Measurements from ENCODE around the gene SH3TC1. TPM values are rescaled to one million over a fixed set of nuclear protein-coding genes. Genes with fewer than 3 reads are reported as not detected.

SH3TC1 gene
- total RNA-seq, result 1.2 to 1.4 TPM (median 1.2 TPM) in 3 replicates
- long read RNA-seq, full-length matches to known transcripts, result 1 of 2 reads
- long read RNA-seq, partial matches to known transcripts, result 0 of 2 reads
- long read RNA-seq, other reads (novel, unspliced or antisense), result 1 of 2 reads

DNA sequence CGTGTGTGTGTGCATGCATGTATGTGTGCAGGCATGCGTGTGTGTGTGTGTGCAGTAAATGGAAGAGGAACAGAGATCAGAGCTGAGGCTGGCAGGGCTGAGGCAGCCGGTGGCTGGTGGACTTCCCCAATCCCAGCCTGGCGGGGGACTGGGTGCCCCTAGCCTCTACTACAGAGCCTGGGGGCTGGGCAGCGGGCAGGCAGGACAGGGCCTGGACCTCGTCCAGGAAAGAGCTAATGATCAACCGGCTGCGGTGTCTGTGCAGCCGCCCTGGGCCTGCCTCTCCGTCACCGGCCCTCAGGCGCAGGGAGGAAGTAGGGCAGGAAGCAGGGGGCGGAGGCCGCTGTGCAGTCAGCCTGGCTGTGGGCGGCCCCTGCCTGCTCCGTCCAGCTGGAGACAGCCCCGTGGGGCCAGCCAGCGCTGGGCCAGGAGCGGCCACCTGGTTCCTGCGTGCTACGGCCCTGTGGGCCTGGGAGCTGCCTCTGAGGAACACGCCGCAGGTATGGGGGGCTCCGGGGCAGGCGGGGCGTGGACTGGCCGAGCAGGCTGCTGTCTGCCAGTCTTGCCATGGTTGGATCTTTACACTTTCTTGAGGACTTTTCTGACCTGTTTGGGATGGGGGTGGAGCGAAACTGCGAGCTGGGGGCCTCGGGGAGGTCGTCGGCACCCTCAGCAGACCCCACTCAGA is at the start of gene SH3TC1:
Gene SH3TC1, plus strand, starts transcription at position 385 of the 688 bp plus-strand sequence. CDS start 5,905 bp downstream, outside the sequence.
- Mint-ChIP-seq H3K9me3 (ENCODE audit: low read depth) (no peaks in the 10 kb centered on the region), H3K27ac (ENCODE audit: unreplicated experiment) (peak within 1 kb of the TSS; percentile 76), H3K27me3 (ENCODE audit: low read depth) (peaks cover 11% of the 10 kb centered on the region), H3K4me1 (ENCODE audit: low read depth) (peaks cover 24% of the 10 kb centered on the region), H3K4me3 (ENCODE audit: unreplicated experiment) (peak within 1 kb of the TSS; percentile 51), H3K36me3 (ENCODE audit: low read depth) (no peaks in the 10 kb centered on the region)
- TF ChIP-seq, protein P1, sequence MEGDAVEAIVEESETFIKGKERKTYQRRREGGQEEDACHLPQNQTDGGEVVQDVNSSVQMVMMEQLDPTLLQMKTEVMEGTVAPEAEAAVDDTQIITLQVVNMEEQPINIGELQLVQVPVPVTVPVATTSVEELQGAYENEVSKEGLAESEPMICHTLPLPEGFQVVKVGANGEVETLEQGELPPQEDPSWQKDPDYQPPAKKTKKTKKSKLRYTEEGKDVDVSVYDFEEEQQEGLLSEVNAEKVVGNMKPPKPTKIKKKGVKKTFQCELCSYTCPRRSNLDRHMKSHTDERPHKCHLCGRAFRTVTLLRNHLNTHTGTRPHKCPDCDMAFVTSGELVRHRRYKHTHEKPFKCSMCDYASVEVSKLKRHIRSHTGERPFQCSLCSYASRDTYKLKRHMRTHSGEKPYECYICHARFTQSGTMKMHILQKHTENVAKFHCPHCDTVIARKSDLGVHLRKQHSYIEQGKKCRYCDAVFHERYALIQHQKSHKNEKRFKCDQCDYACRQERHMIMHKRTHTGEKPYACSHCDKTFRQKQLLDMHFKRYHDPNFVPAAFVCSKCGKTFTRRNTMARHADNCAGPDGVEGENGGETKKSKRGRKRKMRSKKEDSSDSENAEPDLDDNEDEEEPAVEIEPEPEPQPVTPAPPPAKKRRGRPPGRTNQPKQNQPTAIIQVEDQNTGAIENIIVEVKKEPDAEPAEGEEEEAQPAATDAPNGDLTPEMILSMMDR (IDR thresholded peaks at IDR 0.05), result no peak
- DNase-seq (ENCODE audit: low spot score), result no peak

DNA sequence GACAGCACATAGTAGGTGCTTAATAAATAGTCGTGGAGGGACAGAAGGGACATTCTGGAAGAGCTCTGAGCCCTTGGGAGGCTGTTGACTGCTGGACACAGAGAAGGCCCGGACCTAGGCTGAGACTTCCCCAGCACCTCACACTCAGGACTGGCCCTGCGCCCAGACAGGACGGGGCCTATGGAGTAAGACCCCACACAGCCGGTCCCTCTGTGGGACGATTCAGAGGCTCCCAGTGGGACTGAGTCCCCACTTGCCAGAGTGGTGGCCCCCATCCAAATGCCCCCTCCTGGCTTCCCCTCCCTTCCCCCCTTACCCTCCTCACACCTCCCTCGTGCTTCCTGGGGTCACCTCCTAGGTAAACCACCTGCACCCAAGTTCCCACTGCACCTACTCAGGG is 49.4 kb upstream of the SH3TC1 start:
- DNase-seq (ENCODE audit: low spot score), result no peak
- H3K4me1 Mint-ChIP-seq (ENCODE audit: low read depth), result peaks cover 6% of the 10 kb centered on the region
- H3K4me3 Mint-ChIP-seq (ENCODE audit: unreplicated experiment), result no peak overlapping the region
- H3K27ac Mint-ChIP-seq (ENCODE audit: unreplicated experiment), result no peak overlapping the region
- TF ChIP-seq, protein P1 (IDR thresholded peaks at IDR 0.05), result no peak
- peaks cover 45% of the 10 kb centered on the region for H3K27me3 Mint-ChIP-seq (ENCODE audit: low read depth)
- H3K9me3 Mint-ChIP-seq (ENCODE audit: low read depth), result no peaks in the 10 kb centered on the region
- no peaks in the 10 kb centered on the region for H3K36me3 Mint-ChIP-seq (ENCODE audit: low read depth)

DNA sequence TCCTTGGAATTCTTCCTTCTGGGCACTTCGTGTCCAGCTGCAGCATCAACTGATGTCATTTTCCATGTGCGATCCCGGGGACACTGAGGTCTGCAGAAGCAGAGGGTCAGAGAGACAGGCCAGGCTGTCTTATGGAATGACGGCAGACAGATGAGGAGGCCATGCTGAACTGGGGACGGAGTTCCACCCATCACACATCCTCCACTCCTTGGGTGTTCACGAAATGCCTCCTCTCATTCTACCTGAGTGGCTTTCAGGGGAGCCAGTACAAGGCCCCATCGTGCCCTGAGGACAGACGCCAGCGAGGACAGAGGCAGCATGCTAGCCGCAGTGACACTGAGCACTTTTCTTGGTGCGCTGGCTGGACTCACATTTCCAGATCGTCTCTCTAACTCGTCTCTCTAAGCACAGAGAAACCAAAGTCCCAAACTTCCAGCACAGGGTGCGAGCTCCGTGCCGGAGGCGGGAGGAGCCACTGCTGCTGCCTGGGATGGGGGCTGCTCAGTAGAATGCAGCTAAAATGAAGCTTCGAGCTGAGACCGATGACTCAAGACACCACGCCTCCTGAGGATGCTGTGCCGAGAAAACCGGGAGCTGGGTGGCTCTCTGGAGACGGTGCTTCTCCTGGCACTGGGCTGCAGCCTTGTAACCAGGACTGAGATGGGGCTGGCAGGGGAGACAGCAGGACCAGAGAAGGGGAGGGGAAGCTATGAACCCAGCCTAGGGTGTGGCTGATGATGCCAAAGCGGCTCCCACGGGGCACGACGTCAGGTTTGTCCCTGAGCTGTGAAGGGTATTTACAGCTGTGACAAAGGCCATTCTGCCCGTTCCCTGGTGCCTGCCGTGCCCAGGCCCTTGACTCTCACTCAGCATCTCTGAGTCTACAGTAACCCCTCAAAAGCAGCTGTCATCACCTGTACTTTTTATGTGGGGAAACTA is 48.7 kb upstream of the SH3TC1 start:
- TF ChIP-seq, protein P1 (IDR thresholded peaks at IDR 0.05), result no peak
- Mint-ChIP-seq H3K27ac (ENCODE audit: unreplicated experiment) (no peak overlapping the region), H3K36me3 (ENCODE audit: low read depth) (no peaks in the 10 kb centered on the region), H3K9me3 (ENCODE audit: low read depth) (no peaks in the 10 kb centered on the region), H3K4me3 (ENCODE audit: unreplicated experiment) (no peak overlapping the region), H3K27me3 (ENCODE audit: low read depth) (peaks cover 46% of the 10 kb centered on the region), H3K4me1 (ENCODE audit: low read depth) (peaks cover 4% of the 10 kb centered on the region)
- no peak for DNase-seq (ENCODE audit: low spot score)

DNA sequence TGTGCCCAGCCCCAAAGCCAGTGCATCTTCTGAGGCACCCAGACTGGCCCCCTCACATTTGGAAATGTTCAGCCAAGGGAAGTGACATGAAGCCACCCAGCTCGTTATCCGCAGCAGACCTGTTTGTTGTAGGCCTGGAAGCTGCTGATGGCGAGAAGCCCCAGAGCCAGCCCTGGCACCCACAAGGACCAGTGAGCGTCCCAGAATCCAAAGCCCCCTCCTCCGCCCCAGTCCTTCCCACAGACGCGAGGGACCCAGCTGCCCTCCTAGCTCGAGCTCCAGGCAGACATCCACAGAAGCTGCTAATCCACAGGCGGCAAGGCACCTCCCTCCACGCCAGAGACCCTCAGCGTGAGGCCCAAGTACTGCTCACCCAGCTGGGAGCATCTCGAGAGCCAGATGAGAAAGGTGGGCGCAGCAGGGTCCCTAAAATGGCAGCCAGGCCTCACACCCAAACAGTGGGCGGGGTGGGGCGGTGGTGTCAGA is 47.9 kb upstream of the SH3TC1 start:
- DNase-seq (ENCODE audit: low spot score), result no peak
- Mint-ChIP-seq H3K4me3 (ENCODE audit: unreplicated experiment) (no peak overlapping the region), H3K4me1 (ENCODE audit: low read depth) (no peaks in the 10 kb centered on the region), H3K27ac (ENCODE audit: unreplicated experiment) (no peak overlapping the region), H3K36me3 (ENCODE audit: low read depth) (no peaks in the 10 kb centered on the region), H3K9me3 (ENCODE audit: low read depth) (no peaks in the 10 kb centered on the region), H3K27me3 (ENCODE audit: low read depth) (peaks cover 40% of the 10 kb centered on the region)
- TF ChIP-seq, protein P1 (IDR thresholded peaks at IDR 0.05), result no peak

All from chondrocyte (in vitro differentiated cells).